GM21423 (cell line): ENCODE measurements around the gene ABCC4.
A peak's percentile ranks its signal among the peaks of the same experiment; 100 is the strongest.

Source experiments
- ATAC-seq: cut with Tn5 transposase; IDR thresholded peaks from one replicate; pipeline ENCODE4 v1.9.1; 2021; ENCODE audit warnings: mild to moderate bottlenecking, moderate library complexity; ENCODE audit not compliant: unreplicated experiment

Gene ABCC4

DNA sequence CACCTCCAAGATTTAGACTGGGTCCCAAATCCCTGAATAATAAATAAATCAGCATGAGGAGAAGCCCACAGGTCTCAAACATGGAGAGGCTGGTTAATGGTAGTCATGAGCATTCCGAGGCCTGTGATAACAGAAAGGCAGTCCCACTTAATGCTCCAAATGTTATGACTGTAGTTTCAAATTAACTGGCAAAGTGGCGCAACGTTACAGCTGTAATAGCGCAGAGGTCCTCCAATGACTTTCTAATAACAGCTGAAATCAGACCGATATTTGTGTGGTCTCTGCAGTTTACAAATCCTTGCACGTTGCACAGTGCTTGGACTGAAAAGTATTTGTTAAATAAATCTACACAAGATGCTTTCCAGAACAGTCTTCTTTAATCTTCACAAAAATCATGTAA is 141.8 kb downstream of the ABCC4 start:
- ATAC-seq: no peak

- no peak for ATAC-seq
Measured at GRCh38 chr13:95156208-95156607, 145.0 kb downstream of the ABCC4 start.

GRCh38 chr13:95155504-95155903 is 145.7 kb downstream of the ABCC4 start:
- ATAC-seq: no peak

- no peak for ATAC-seq
Measured at GRCh38 chr13:95155093-95155492, 146.2 kb downstream of the ABCC4 start.

DNA sequence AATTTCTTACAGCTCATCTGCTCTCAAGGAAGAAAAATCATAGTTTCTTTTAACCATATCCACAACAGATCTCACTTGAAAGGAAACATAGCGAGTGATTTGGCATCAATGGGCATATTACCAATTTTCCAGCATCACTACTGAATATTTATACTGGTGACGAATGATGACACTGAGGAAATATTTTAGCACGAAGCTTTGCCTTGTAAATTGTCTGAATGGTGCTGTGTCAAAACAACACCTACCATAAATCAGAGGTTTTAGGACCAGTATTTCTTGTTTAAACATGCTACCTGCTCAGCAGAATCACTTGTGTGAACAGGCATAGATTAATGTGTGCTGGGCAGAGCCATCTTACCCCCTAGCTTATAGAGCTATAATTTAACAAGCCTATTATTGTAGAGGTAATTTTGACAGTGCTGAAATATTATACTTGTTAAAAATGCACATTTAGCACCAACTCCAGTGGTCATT is 146.8 kb downstream of the ABCC4 start:
- ATAC-seq: no peak

GRCh38 chr13:95153647-95154412 is 147.4 kb downstream of the ABCC4 start:
- ATAC-seq: no peak

DNA sequence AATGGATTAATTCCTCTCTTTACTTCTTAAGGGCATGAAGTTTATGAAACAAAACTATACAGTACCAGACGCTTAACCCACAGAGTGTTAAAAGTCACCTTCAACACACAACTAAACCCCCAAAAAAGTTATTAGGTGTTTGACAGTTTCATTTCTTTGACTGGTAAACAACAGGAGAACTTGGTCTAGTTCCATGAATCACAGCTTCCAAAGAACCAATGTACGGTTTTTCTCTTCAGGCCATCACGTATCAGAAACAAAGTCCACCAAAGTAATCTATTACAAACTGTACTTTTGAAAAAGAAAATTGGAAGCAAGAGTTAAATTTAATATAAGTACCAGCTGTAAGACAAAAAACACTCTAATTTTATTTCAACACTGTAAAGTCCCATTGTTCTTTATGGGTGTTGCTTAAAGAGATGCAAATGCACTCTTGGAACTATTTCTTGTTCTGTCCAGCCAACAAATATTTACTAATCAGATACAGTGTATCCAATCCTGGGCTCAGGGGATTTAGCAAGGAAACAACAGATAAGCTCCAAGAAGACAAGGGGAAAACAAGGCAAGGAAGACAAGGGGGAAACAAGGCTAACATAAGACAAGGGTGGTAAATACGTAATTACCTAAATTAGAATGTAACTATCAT is 149.2 kb downstream of the ABCC4 start:
- ATAC-seq: no peak

DNA sequence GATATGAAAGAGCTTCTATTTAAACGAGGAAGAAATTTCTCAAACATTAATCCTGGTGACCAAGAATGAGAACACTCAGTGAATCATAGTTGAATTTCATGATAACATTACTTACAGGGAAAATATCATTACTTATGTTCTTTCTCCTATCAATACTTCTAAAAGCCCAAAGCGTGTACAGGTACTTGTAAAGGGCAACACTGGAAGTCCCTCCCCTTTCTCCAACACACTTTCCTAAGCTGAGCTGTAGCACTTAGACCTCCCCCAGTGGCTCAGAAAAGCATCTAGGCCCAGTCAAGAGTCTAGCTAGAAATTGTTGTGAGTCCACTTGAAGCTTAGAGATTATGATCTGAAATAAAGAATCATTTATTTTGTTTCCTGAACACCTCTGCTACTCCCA is 150.7 kb downstream of the ABCC4 start:
- no peak for ATAC-seq

- no peak for ATAC-seq
Measured at GRCh38 chr13:95146486-95146885, 154.8 kb downstream of the ABCC4 start.

DNA sequence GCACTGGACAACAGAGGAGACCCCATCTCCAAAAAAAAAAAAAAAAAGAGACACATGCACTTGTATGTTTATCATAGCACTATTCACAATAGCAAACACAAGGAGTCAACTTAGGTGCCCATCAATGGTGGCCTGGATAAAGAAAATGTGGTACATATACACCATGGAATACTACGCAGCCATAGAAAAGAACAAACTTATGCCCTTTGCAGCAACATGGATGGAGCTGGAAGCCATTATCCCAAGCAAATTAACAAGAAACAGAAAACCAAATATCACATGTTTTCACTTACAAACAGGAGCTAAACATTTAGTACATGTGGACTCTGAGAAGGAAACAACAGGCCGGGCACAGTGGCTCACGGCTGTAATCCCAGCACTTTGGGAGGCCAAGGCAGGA is 155.7 kb downstream of the ABCC4 start:
- no peak for ATAC-seq

- ATAC-seq: no peak
Measured at GRCh38 chr13:95140502-95140901, 160.7 kb downstream of the ABCC4 start.

- no peak for ATAC-seq
Measured at GRCh38 chr13:95138876-95139585, 162.2 kb downstream of the ABCC4 start.

- peak; percentile 93 for ATAC-seq
Measured at GRCh38 chr13:95137096-95137495, 164.2 kb downstream of the ABCC4 start.

- peak; percentile 22 for ATAC-seq
Measured at GRCh38 chr13:95136638-95137037, 164.6 kb downstream of the ABCC4 start.

GRCh38 chr13:95133498-95133897 is 167.8 kb downstream of the ABCC4 start:
- no peak for ATAC-seq

- ATAC-seq: no peak
Measured at GRCh38 chr13:95129004-95129403, 172.2 kb downstream of the ABCC4 start.

GRCh38 chr13:95128045-95128643 is 173.1 kb downstream of the ABCC4 start:
- no peak for ATAC-seq

DNA sequence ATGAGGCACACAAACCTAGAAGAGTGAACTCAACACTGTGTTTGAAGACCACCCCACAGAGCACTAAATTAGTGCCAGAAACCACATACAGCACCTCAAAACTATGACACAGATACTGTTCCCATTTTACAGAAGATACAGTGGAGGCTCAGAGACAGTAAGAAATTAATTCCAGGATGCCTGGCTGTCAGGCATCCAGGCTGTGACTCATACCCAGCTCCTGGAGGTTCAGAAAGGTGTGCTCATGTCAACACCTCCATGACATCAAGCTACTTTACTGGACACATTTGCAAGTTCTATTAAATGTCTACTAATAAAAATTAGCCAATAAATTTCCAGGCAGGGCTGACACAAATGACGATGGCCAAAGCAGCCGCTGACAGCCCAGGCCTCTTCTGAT is 176.3 kb downstream of the ABCC4 start:
- no peak for ATAC-seq

- ATAC-seq: no peak
Measured at GRCh38 chr13:95123726-95124125, 177.5 kb downstream of the ABCC4 start.

DNA sequence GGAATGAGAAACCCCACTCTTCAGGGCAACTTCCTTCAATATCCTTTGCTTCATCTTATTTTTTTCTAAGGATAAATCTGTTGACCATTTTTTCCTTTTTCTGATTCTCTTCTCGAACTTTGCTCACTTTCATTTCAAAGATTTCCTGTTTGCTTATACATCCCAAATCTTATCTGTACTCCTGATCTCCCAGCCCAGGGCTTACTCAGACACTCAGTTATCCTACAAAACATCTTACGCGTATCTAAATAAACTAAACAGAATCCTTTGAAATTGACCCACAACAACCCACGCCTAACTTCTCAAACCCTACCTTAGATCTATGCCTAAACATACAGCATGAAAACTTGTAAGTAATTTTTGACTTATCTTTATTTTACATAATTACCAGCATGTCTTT is 179.2 kb downstream of the ABCC4 start:
- ATAC-seq: no peak

DNA sequence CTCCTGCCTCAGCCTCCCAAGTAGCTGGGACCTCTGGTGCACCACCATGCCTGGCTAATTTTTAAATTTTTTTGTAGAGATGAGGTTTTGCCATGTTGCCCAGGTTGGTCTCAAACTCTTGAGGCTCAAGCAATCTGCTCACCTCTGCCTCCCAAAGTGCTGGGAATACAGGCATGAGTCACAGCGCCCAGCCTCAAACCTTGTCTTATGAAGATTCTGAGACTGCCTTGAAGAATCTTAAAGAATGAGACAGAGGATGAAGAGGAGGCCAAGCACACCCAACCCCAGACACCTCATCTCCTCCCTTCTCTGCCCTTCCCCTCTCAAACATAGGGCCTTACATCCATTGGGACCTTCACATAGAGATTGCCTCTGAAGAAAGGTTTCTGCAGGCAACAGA is 179.7 kb downstream of the ABCC4 start:
- ATAC-seq: no peak
